ENCODE data around the gene KLHL29. TPM values are rescaled to one million over a fixed set of nuclear protein-coding genes. Genes with fewer than 3 reads are reported as not detected.

Gene KLHL29
- total RNA-seq, 6 experiments from 2014 or later = 1.2 to 10.2 (median 6.4) TPM

- Histone ChIP-seq H3K27ac (no peak overlapping the region), H3K36me3 (peaks cover 0 to 1% (median 0%) of the 10 kb centered on the region in 4 donors), H3K27me3 (no peaks in the 10 kb centered on the region), H3K4me1 (no peaks in the 10 kb centered on the region), H3K9me3 (no peaks in the 10 kb centered on the region), H3K4me3 (no peak overlapping the region)
- ATAC-seq (no peak), DNase-seq (no peak)
- TF ChIP-seq CTCF (IDR thresholded peaks at IDR 0.05) (no peak), POLR2A (IDR thresholded peaks at IDR 0.05) (no peak)
- intact Hi-C loops (cut with DNase I) = no loop called here
- WGBS (ENCODE audit: insufficient coverage, low coverage, low lambda C conversion rate, missing lambda C conversion rate) = 40% methylated on average over 2 of the region's 3 CpGs
Observed at GRCh38 chr2:23594460-23594825, 209.5 kb downstream of the KLHL29 start.

- 77% methylated on average over 5 of the region's 7 CpGs for WGBS (ENCODE audit: insufficient coverage, low coverage, low lambda C conversion rate, missing lambda C conversion rate)
- Histone ChIP-seq H3K27ac (no peak overlapping the region), H3K9me3 (no peaks in the 10 kb centered on the region), H3K4me1 (no peaks in the 10 kb centered on the region), H3K4me3 (no peak overlapping the region), H3K27me3 (no peaks in the 10 kb centered on the region), H3K36me3 (peaks cover 0 to 1% (median 0%) of the 10 kb centered on the region in 4 donors)
- no peak for TF ChIP-seq CTCF (IDR thresholded peaks at IDR 0.05)
- TF ChIP-seq POLR2A (IDR thresholded peaks at IDR 0.05) = no peak
- ATAC-seq (no peak), DNase-seq (no peak)
- intact Hi-C loops (cut with DNase I) = no loop called here
Observed at GRCh38 chr2:23595021-23595420, 210.0 kb downstream of the KLHL29 start.

- Histone ChIP-seq H3K27me3 (no peaks in the 10 kb centered on the region), H3K4me3 (no peak overlapping the region), H3K4me1 (no peaks in the 10 kb centered on the region), H3K9me3 (no peaks in the 10 kb centered on the region), H3K27ac (no peak overlapping the region), H3K36me3 (peaks cover 0 to 1% (median 0%) of the 10 kb centered on the region in 4 donors)
- WGBS (ENCODE audit: insufficient coverage, low coverage, low lambda C conversion rate, missing lambda C conversion rate) = 88% methylated on average over 1 of the region's 13 CpGs
- intact Hi-C loops (cut with DNase I) = no loop called here
- TF ChIP-seq CTCF (IDR thresholded peaks at IDR 0.05) (no peak), POLR2A (IDR thresholded peaks at IDR 0.05) (no peak)
- DNase-seq = no peak
- peak in 2 of 4 donors; percentile 34 to 38 for ATAC-seq
Observed at GRCh38 chr2:23595601-23596251, 210.7 kb downstream of the KLHL29 start.

- H3K9me3 ChIP-seq = no peaks in the 10 kb centered on the region
- peaks cover 0 to 1% (median 0%) of the 10 kb centered on the region in 4 donors for H3K36me3 ChIP-seq
- TF ChIP-seq CTCF (IDR thresholded peaks at IDR 0.05) (no peak), POLR2A (IDR thresholded peaks at IDR 0.05) (no peak)
- no peaks in the 10 kb centered on the region for H3K27me3 ChIP-seq
- no peak for ATAC-seq
- 81% methylated on average over 13 of the region's 16 CpGs for WGBS (ENCODE audit: insufficient coverage, low coverage, low lambda C conversion rate, missing lambda C conversion rate)
- intact Hi-C loops (cut with DNase I) = no loop called here
- DNase-seq = no peak
- no peaks in the 10 kb centered on the region for H3K4me1 ChIP-seq
- H3K4me3 ChIP-seq = no peak overlapping the region
- H3K27ac ChIP-seq = no peak overlapping the region
Observed at GRCh38 chr2:23596316-23596885, 211.4 kb downstream of the KLHL29 start.
